Measurements from ENCODE around the gene OR2M5.

Gene OR2M5, protein sequence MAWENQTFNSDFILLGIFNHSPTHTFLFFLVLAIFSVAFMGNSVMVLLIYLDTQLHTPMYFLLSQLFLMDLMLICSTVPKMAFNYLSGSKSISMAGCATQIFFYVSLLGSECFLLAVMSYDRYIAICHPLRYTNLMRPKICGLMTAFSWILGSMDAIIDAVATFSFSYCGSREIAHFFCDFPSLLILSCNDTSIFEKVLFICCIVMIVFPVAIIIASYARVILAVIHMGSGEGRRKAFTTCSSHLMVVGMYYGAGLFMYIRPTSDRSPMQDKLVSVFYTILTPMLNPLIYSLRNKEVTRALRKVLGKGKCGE

DNA sequence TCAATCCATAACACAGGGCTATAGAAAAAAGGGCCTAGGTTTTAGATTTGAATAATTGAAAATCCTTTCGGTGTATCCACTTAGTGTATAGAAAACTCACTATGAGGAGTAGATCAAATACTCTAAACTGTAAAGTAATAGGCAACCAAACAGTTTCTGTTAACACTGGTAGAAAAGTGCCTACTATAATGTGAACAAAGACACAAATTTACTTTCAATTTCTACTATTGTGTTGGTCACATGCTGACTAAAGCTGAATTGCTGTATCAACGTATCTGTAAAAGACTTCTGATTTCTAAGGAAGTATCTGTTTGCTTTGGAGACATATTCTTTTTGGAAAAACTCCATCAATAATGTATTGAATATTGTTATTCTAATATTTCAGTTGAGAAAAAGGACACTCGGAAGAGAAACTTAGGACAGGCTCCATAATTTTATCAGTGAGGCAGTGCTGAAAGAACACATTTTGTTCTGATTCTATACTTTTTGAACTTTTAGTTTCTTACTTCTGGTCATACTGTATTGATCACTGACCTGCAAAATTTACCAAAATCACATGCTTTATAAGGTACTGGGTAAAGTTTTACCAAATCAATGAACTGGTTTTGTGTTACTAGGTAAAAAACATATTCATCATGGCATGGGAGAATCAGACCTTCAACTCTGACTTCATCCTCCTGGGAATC is at the start of gene OR2M5:
TSS of gene OR2M5 (plus strand) at position 636 of the 686 bp plus-strand sequence. CDS start at position 636, 0 bp downstream.
- Mint-ChIP-seq H3K9me3 (peaks cover 18% of the 10 kb centered on the region), H3K4me1 (peaks cover 7% of the 10 kb centered on the region), H3K27me3 (no peaks in the 10 kb centered on the region), H3K36me3 (no peaks in the 10 kb centered on the region), H3K27ac (no peak within 1 kb of the TSS), H3K4me3 (no peak within 1 kb of the TSS)
- ATAC-seq, result no peak

DNA sequence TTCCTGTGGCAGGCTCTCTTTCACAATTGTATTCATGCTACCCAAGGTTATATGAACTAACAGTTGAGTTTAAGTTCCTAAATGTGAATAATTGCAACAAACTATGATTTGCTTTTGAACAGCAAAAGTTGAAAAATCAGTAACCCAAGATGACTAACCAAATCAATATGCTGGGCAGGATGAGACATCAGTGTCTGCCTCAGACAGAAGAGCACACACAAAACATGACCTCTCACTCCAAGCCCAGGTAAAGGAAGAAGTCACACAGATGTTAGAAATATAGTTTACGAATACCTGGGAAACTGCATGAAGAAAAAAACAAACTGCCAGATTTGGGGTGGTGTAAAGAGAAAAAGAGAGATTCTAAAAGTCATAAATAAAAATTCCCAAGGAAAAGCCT is 46.4 kb upstream of the OR2M5 start:
- ATAC-seq, result no peak
- no peak overlapping the region for H3K4me3 Mint-ChIP-seq
- H3K9me3 Mint-ChIP-seq, result peaks cover 2% of the 10 kb centered on the region
- no peaks in the 10 kb centered on the region for H3K4me1 Mint-ChIP-seq
- H3K27ac Mint-ChIP-seq, result no peak overlapping the region
- H3K36me3 Mint-ChIP-seq, result no peaks in the 10 kb centered on the region
- H3K27me3 Mint-ChIP-seq, result no peaks in the 10 kb centered on the region

DNA sequence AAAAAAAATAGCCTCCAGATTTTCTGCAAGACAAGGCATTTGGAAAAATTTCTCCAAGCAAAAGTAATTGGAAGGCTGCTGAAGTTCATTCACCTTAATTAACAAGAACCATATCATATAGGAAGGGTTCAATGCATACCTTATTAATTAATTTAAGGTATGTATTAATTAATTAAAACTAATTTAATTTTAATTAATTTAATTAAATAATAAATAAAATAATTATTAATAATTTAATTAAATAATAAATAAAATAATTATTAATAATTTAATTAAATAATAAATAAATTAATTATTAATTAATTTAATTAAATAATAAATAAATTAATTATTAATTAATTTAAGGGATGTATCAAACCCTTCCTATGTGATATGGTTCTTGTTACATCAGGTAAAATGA is 42.1 kb upstream of the OR2M5 start:
- Mint-ChIP-seq H3K27me3 (no peaks in the 10 kb centered on the region), H3K4me3 (no peak overlapping the region)

DNA sequence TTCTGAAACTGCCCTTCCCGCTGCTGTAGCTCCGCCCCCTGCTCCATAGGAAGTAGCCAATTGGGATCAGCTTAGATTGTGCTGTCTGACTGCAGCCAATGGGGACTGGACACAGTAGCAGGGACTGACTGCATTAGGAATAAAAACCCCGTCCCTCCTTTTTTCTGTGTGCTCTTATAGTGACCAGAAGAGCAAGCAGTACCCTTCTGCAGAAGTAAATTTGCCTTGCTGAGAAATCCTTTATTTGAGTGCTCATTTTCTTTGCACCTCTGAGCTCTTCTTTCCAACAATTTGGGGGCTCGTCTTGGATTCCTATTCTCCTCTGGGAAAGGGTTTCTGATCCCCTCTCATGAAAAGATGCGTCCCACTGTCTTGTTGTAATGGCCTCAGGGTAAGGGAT is 33.8 kb upstream of the OR2M5 start:
- no peak overlapping the region for H3K27ac Mint-ChIP-seq
- peaks cover 29% of the 10 kb centered on the region for H3K9me3 Mint-ChIP-seq
- peaks cover 6% of the 10 kb centered on the region for H3K36me3 Mint-ChIP-seq
- no peaks in the 10 kb centered on the region for H3K27me3 Mint-ChIP-seq
- H3K4me1 Mint-ChIP-seq, result no peaks in the 10 kb centered on the region
- ATAC-seq, result no peak
- no peak overlapping the region for H3K4me3 Mint-ChIP-seq

More for the DNA sequence above, 42.1 kb upstream of the OR2M5 start:
- Mint-ChIP-seq H3K36me3 (no peaks in the 10 kb centered on the region), H3K4me1 (no peaks in the 10 kb centered on the region), H3K27ac (no peak overlapping the region), H3K9me3 (peaks cover 12% of the 10 kb centered on the region)
- no peak for ATAC-seq

DNA sequence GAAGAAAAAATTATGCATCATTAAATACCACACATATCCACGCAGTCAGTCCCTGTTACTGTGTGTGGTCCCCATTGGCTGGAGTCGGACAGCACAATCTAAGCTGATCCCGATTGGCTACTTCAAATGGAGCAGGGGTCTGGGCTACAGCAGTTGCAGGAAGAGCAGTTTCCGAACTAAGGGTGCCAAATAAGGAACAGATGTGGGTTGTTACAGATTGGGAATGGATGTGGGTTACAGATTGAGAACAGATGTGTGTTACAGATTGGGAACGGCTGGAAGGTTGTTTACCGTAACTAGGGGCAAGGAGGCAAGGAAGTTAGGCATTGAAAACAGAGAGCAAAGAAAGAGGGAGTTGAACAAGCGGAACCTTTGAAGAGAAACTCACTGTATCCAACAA is 30.1 kb upstream of the OR2M5 start:
- peaks cover 19% of the 10 kb centered on the region for H3K9me3 Mint-ChIP-seq
- no peaks in the 10 kb centered on the region for H3K4me1 Mint-ChIP-seq
- no peak overlapping the region for H3K27ac Mint-ChIP-seq
- H3K36me3 Mint-ChIP-seq, result peaks cover 6% of the 10 kb centered on the region
- ATAC-seq, result no peak
- H3K27me3 Mint-ChIP-seq, result no peaks in the 10 kb centered on the region
- no peak overlapping the region for H3K4me3 Mint-ChIP-seq

DNA sequence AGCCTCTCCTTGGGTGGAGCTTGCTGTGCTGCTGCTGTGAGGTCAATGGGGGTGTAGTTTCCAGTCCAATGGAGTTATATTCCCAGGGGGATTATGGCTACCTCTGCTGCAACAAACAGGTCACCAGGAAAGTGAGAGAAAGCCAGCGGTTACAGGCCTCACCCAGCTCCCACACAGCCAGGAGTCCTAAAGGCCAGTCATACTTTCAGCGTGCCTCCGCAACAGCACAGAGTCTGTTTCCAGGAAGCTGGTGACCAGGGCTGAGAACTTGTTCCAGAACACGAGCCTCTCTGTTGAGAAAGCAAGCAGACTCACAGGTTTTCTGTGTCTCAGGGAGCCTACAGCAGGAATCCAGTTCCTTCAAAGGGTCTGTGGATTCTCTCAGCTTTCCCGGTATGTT is 17.3 kb upstream of the OR2M5 start:
- no peak overlapping the region for H3K27ac Mint-ChIP-seq
- H3K4me3 Mint-ChIP-seq, result no peak overlapping the region
- no peaks in the 10 kb centered on the region for H3K4me1 Mint-ChIP-seq
- H3K9me3 Mint-ChIP-seq, result peaks cover 12% of the 10 kb centered on the region
- ATAC-seq, result no peak
- H3K36me3 Mint-ChIP-seq, result no peaks in the 10 kb centered on the region
- H3K27me3 Mint-ChIP-seq, result peaks cover 8% of the 10 kb centered on the region

DNA sequence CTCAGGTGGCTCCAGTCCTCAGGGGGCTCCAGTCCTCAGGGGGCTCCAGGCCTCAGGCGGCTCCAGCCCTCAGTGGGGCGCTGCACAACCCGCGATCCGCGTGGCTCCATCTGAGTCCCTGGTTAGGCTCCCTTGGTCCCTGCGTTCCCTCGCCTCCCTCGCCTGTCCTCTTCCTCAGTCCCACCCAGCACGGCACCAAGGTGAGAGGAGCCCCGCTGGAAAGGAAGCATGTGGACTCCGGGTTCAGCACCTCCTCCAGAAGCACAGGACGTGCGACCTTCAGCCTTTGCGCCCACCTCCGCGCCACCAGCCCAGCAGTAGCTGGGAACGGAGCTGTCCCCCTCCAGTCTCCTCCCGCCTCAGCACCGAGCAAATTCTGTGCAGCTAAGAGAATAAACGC is 8.1 kb upstream of the OR2M5 start:
- Mint-ChIP-seq H3K27ac (no peak overlapping the region), H3K4me3 (no peak overlapping the region), H3K36me3 (no peaks in the 10 kb centered on the region)

DNA sequence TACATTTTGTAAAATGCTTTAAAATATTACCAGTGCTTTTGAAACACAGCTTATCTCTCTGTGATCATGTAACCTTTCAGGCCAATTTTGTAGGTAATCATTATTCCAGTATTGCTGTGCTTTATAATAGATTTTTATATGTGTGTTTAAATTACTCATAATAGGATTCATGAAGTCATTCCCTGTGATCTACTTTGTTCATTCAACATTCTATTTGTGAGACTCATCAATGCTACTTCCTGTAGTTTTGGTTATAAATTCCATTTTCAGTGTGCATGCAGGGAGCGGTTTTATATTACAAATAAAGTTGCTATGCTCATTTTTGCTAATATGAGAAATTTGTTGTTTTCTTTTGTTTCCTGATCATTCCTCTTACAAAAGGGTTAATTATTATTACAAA is 4.1 kb upstream of the OR2M5 start:
- Mint-ChIP-seq H3K27ac (no peak overlapping the region), H3K36me3 (no peaks in the 10 kb centered on the region), H3K4me3 (no peak overlapping the region), H3K27me3 (no peaks in the 10 kb centered on the region), H3K4me1 (no peaks in the 10 kb centered on the region), H3K9me3 (peaks cover 8% of the 10 kb centered on the region)
- no peak for ATAC-seq

More for the DNA sequence above, 8.1 kb upstream of the OR2M5 start:
- no peaks in the 10 kb centered on the region for H3K4me1 Mint-ChIP-seq
- ATAC-seq, result peak; percentile 27
- H3K9me3 Mint-ChIP-seq, result peaks cover 9% of the 10 kb centered on the region
- H3K27me3 Mint-ChIP-seq, result no peaks in the 10 kb centered on the region

DNA sequence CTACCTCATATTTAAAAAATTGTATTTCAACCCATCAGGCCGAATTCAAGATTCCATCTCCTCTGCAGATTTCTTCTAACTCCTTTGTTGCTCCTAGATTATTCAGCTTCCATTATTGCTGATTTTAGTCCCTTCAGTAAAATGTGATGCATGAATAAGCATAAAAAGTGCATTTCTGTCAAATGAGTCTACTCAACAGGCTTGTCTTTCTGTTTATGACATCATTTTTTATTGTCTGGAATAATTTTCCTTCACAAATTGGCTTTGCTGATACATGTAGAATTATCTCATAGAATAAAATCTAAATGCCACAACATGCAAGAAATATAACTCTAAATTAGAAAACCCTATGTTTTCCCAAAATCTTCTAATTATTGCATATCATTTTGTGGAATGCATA is 1.6 kb upstream of the OR2M5 start:
- Mint-ChIP-seq H3K9me3 (peaks cover 18% of the 10 kb centered on the region), H3K4me1 (no peaks in the 10 kb centered on the region), H3K36me3 (no peaks in the 10 kb centered on the region), H3K4me3 (no peak overlapping the region), H3K27me3 (no peaks in the 10 kb centered on the region), H3K27ac (no peak overlapping the region)
- ATAC-seq, result no peak

DNA sequence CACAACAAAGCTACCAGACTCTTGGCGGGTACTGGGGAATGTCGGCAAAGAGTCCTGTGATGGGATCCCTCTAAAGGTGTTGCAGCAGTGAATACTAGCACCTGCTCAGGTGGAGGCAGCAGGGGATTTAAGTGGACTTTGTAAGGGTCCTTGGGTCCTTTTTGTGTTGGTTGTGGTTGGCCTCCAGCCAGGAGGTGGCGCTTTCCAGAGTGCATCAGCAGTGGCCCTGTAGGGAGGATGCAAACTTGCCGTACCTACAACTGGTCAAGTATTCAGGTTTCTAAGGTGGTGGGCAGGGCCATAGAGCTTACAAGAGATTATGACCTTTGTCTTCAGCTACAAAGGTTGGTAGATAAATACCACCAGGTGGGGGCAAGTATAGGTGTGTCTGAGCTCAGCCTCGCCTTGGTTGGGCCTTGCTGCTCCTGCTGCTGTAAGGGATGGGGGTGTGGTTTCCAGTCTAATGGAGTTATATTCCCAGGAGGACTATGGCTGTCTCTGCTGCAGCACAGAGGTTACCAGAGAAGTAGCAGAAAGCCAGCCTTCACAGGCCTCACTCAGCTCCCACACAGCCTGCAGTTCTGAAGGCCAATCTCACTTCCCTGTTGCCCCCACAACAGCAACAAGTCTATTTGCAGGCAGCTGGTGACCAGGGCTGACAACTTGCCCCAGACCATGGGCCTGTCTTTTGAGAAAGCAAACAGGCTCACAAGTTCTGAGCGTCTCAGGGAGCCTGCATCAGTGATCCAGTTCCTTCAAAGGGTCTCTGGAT is 7.3 kb downstream of the OR2M5 start:
- Mint-ChIP-seq H3K9me3 (peaks cover 8% of the 10 kb centered on the region), H3K4me3 (no peak overlapping the region)

DNA sequence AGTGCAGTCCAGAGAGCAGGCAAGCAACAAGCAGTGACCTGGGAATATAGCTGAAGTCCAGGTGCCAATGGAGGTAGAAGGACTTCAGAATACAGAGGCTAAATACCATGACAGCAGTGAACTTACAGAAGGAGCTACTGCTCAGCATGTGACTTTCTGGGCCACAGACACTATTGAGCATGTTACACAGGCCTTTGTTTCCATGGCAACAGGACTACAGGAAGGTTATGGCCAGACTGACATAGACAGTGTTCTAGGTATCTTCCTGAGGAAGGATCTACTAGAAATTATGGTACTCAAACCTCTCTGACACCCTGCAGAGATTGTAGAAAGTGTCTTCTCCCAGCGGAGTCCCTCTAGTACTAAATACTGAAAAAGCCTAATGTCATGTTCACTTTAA is 11.0 kb downstream of the OR2M5 start:
- H3K36me3 Mint-ChIP-seq, result no peaks in the 10 kb centered on the region
- no peak for ATAC-seq
- H3K9me3 Mint-ChIP-seq, result peaks cover 2% of the 10 kb centered on the region

More for the DNA sequence above, 7.3 kb downstream of the OR2M5 start:
- Mint-ChIP-seq H3K4me1 (peaks cover 14% of the 10 kb centered on the region), H3K27me3 (no peaks in the 10 kb centered on the region), H3K36me3 (no peaks in the 10 kb centered on the region), H3K27ac (no peak overlapping the region)
- peak; percentile 75 for ATAC-seq

DNA sequence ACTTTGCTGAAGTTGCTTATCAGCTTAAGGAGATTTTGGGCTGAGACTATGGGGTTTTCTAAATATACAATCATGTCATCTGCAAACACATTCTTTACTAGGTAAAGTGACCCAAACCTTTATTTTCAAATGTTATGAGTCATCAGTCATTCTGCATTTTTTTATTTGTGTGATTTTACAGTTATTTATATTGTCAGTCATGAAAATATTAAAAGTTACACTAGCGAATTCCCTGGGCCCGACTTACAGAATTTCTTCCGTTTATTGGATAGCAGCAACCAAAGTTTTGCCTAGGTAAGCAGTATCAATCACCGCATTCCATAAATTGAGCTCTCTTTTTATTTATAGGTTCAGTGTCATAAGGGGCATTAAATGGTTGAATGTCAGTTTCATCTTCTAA is 13.8 kb downstream of the OR2M5 start:
- H3K9me3 Mint-ChIP-seq, result peaks cover 2% of the 10 kb centered on the region
- H3K27me3 Mint-ChIP-seq, result no peaks in the 10 kb centered on the region

More for the DNA sequence above, 11.0 kb downstream of the OR2M5 start:
- Mint-ChIP-seq H3K4me1 (peaks cover 7% of the 10 kb centered on the region), H3K27me3 (no peaks in the 10 kb centered on the region), H3K4me3 (no peak overlapping the region), H3K27ac (no peak overlapping the region)

DNA sequence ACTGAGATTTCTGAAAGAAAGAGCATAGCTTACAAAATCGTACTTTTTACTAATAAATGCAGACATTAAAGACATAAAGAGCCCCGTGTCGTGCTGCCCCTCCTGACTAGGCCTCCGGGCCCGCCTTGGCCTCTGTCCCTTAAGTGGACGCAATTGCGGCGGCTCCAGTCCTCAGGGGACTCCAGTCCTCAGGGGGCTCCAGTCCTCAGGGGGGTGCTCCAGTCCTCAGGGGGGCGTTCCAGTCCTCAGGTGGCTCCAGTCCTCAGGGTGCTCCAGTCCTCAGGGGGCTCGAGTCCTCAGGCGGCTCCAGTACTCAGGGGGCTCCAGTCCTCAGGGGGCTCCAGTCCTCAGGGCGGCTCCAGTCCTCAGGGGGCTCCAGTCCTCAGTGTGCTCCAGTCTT is 19.1 kb downstream of the OR2M5 start:
- Mint-ChIP-seq H3K4me3 (no peak overlapping the region), H3K36me3 (no peaks in the 10 kb centered on the region), H3K9me3 (peaks cover 5% of the 10 kb centered on the region), H3K4me1 (no peaks in the 10 kb centered on the region), H3K27ac (no peak overlapping the region), H3K27me3 (no peaks in the 10 kb centered on the region)
- ATAC-seq, result no peak

More for the DNA sequence above, 13.8 kb downstream of the OR2M5 start:
- H3K27ac Mint-ChIP-seq, result no peak overlapping the region
- no peak for ATAC-seq
- no peaks in the 10 kb centered on the region for H3K4me1 Mint-ChIP-seq
- H3K4me3 Mint-ChIP-seq, result no peak overlapping the region
- H3K36me3 Mint-ChIP-seq, result no peaks in the 10 kb centered on the region

DNA sequence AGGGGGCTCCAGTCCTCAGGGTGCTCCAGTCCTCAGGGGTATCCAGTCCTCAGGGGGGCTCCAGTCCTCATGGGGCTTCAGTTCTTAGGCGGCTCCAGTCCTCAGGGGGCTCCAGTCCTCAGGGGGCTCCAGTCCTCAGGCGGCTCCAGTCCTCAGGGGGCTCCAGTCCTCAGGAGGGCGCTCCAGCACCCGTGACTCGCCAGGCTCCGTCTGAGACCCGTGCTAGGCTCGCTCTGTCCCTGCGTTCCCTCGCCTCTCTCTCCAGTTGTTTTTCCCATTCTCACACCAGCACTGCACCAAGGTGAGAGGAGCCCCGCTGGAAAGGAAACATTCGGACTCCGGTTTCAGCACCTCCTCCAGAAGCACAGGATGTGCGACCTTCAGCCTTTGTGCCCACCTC is 20.2 kb downstream of the OR2M5 start:
- peaks cover 5% of the 10 kb centered on the region for H3K9me3 Mint-ChIP-seq
- no peak overlapping the region for H3K27ac Mint-ChIP-seq
- H3K4me3 Mint-ChIP-seq, result no peak overlapping the region
- H3K27me3 Mint-ChIP-seq, result no peaks in the 10 kb centered on the region
- ATAC-seq, result no peak
- no peaks in the 10 kb centered on the region for H3K4me1 Mint-ChIP-seq
- H3K36me3 Mint-ChIP-seq, result no peaks in the 10 kb centered on the region

DNA sequence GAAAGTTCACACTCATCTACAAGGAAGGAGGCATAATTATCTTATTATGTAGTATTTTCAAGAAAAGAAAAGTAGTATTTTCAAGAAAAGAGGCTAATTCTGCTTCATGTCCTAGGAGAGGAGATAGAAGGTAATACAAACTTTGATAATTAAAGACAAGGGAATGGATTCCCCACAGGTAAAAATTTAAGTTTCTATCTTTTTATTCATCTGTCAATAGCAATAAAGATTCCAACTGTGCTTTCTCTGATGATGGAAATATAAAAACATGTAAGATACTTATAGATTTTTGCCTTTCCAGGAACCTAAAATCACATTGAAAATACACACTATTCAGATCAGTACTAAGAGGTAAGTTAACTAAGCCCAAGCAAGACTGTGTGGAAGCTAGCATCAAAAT is 29.6 kb downstream of the OR2M5 start, which contains the start of gene OR2M2:
TSS of gene OR2M2 (plus strand) at position 301 of the 400 bp plus-strand sequence. CDS start 5,165 bp downstream, outside the sequence.
- no peak for ATAC-seq
- no peaks in the 10 kb centered on the region for H3K27me3 Mint-ChIP-seq
- no peak within 1 kb of the TSS for H3K4me3 Mint-ChIP-seq
- H3K9me3 Mint-ChIP-seq, result no peaks in the 10 kb centered on the region
- H3K27ac Mint-ChIP-seq, result no peak within 1 kb of the TSS
- no peaks in the 10 kb centered on the region for H3K36me3 Mint-ChIP-seq
- no peaks in the 10 kb centered on the region for H3K4me1 Mint-ChIP-seq
